ENCODE data around the gene OR5K3. TPM values are rescaled to one million over a fixed set of nuclear protein-coding genes. Genes with fewer than 3 reads are reported as not detected.

OR5K3 gene, protein sequence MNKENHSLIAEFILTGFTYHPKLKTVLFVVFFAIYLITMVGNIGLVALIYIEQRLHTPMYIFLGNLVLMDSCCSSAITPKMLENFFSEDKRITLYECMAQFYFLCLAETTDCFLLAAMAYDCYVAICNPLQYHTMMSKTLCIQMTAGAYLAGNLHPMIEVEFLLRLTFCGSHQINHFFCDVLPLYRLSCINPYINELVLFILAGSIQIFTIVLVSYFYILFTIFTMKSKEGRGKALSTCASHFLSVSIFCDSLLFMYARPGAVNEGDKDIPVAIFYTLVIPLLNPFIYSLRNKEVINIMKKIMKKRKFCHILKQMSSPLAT
- not detected in 2 replicates for total RNA-seq

DNA sequence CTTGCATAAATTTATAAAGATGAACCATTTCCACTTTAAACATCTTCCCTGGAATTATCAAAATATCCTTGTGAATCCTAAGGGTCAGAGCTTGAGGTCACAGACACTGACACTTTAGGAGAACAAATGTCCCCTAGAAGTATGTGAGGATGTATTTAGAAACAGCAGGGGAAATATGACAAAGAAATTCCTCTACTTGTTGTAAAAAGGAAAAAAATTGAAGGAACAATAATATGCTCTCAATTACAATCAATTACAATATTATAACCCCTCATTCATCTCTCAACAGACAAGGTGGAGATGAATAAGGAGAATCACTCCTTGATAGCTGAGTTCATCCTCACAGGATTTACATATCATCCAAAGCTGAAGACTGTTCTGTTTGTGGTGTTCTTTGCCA, at the start of gene OR5K3:
TSS of gene OR5K3 (plus strand) at position 301 of the 400 bp plus-strand sequence. CDS start at position 301, 0 bp downstream.

DNA sequence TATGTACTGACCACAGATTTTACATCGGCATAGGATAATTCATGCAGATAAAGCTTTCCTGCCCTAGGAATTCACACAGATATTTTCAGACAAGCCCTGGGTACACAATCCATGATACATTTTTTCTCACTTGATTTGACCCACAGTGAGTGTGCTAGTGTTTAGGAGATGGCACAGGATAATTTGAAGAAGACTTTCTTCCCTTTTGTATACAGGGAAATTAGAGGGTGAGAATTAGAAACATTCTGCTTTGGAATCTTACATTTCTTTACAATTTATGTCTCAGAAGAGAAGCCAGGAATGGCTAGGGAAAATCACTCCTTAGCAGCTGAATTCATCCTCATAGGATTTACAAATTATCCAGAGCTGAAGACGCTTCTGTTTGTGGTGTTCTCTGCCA, 36.9 kb upstream of the OR5K3 start, which contains the start of gene OR5K4:
TSS of gene OR5K4 (plus strand) at position 301 of the 400 bp plus-strand sequence. CDS start at position 301, 0 bp downstream.

Other genes starting within 250 kb of the OR5K3 start
- gene OR5H14, start 243.2 kb upstream of the OR5K3 start, total RNA-seq = not detected in 2 replicates
- gene OR5H15, start 224.0 kb upstream of the OR5K3 start, total RNA-seq = not detected in 2 replicates
- not detected in 2 replicates for gene OR5H6, start 126.4 kb upstream of the OR5K3 start, total RNA-seq
- not detected in 2 replicates for gene OR5H2, start 108.2 kb upstream of the OR5K3 start, total RNA-seq
- not detected in 2 replicates for gene OR5K4, start 36.8 kb upstream of the OR5K3 start, total RNA-seq
- gene OR5K1, start 72.5 kb downstream of the OR5K3 start, total RNA-seq = not detected in 2 replicates
- gene OR5K2, start 107.0 kb downstream of the OR5K3 start, total RNA-seq = not detected in 2 replicates
- 90.1 and 108 TPM in 2 replicates for gene CLDND1, start 132.2 kb downstream of the OR5K3 start, total RNA-seq
- not detected in 2 replicates for gene GPR15, start 141.3 kb downstream of the OR5K3 start, total RNA-seq
- gene CPOX, start 202.9 kb downstream of the OR5K3 start, total RNA-seq = 30.5 and 35.5 TPM in 2 replicates

Measured in mammary microvascular endothelial cell (primary cell).